ENCODE data around the gene CRACR2A. TPM values are rescaled to one million over a fixed set of nuclear protein-coding genes. Genes with fewer than 3 reads are reported as not detected.

Gene CRACR2A
- total RNA-seq, 1 experiment from 2014 or later = not detected

DNA sequence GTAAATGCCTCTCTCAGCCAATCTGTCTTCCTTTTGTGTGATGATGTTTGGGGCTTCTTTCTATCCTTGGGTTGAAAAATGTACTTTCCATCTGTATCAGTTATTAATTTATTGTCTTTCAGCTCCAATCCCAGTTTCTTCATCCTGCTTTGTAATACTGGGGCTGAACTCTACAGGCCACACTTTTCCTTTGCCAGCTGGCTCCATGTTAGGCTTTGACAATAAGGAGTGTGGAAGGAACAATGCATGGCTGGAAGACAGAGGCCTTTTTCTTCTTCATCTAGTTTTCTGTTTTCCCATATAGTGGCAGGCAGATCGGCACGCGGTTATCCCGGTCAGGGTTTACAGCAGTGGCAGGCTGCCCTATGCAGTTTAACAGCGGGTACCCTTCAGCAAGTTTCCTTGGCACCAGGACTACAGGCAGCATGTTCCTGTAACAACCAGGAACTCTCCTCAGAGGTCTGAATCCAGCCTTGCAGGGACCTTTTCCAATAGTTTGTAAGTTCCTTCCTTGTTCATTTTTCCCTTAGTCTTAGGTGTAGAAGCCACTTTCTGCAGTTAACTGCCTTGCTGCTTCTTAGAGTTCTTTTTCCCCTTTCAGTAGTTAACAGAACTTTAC, 38.5 kb upstream of the CRACR2A start:
- TF ChIP-seq EZH2 (IDR thresholded peaks at IDR 0.05; ENCODE audit: low read length, unreplicated experiment) (no peak), EZH2phosphoT487 (IDR thresholded peaks at IDR 0.05; ENCODE audit: borderline replicate concordance, low read length) (no peak)
- TF ChIP-seq, protein P1, sequence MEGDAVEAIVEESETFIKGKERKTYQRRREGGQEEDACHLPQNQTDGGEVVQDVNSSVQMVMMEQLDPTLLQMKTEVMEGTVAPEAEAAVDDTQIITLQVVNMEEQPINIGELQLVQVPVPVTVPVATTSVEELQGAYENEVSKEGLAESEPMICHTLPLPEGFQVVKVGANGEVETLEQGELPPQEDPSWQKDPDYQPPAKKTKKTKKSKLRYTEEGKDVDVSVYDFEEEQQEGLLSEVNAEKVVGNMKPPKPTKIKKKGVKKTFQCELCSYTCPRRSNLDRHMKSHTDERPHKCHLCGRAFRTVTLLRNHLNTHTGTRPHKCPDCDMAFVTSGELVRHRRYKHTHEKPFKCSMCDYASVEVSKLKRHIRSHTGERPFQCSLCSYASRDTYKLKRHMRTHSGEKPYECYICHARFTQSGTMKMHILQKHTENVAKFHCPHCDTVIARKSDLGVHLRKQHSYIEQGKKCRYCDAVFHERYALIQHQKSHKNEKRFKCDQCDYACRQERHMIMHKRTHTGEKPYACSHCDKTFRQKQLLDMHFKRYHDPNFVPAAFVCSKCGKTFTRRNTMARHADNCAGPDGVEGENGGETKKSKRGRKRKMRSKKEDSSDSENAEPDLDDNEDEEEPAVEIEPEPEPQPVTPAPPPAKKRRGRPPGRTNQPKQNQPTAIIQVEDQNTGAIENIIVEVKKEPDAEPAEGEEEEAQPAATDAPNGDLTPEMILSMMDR (conservative IDR thresholded peaks at IDR 0.05; ENCODE audit: low read depth, low read length) = no peak
- POLR2A ChIA-PET (ENCODE audit: unreplicated experiment) = no interaction called here

DNA sequence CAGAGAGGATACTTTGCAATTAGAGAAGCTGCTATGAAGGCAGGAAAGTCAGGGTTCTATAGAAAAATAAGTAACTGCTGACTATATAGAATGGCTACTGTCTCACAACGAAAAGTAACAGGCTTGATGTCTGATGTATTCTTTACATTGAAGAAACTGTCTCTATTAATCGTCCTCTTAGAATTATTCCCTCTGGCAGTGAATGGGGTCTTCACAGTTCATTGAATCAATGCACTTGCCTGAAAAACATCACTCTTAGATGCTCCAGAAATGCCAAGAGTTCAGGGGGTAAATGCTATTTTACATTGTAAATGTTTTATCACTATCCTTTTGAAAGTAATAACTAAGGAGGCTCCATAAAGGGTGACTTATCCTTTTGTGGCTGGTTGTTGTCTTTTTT, 37.7 kb upstream of the CRACR2A start:
- Histone ChIP-seq H3K4me1 (ENCODE audit: insufficient read depth, low read length) (no peaks in the 10 kb centered on the region), H3K27me3 (ENCODE audit: low read length) (peaks cover 11% of the 10 kb centered on the region; the same call in 1 of the 2 replicates), H3K36me3 (ENCODE audit: low read depth, low read length) (no peaks in the 10 kb centered on the region), H3K9ac (ENCODE audit: low read length) (no peak overlapping the region), H3K79me2 (ENCODE audit: low read length) (no peaks in the 10 kb centered on the region), H3K9me2 (replicated peaks; ENCODE audit: low read length) (no peaks in the 10 kb centered on the region), H3K4me3 (ENCODE audit: low read length) (no peak overlapping the region), H3K27ac (ENCODE audit: low read length) (no peak overlapping the region), H4K20me1 (ENCODE audit: low read length) (no peaks in the 10 kb centered on the region), H3F3A (ENCODE audit: low read length, unreplicated experiment) (no peaks in the 10 kb centered on the region), H3K4me2 (ENCODE audit: low read length) (no peak overlapping the region), H2AFZ (ENCODE audit: low read length) (no peak overlapping the region), H3K9me3 (ENCODE audit: low read length) (no peaks in the 10 kb centered on the region)
- no TSS peak for BruUV-seq (replicated peaks)
- ChIA-PET CTCF (no interaction called here), POLR2A (ENCODE audit: unreplicated experiment) (no interaction called here)
- intact Hi-C loops (cut with micrococcal nuclease) = no loop called here
- ATAC-seq (no peak), DNase-seq (no peak)
- TF ChIP-seq, protein P1 (conservative IDR thresholded peaks at IDR 0.05; ENCODE audit: low read depth, low read length) = no peak
- no peak for TF ChIP-seq EZH2phosphoT487 (IDR thresholded peaks at IDR 0.05; ENCODE audit: borderline replicate concordance, low read length)
- TF ChIP-seq EZH2 (IDR thresholded peaks at IDR 0.05; ENCODE audit: low read length, unreplicated experiment) = no peak

More for the DNA sequence above, 38.5 kb upstream of the CRACR2A start:
- no peaks in the 10 kb centered on the region for H4K20me1 ChIP-seq (ENCODE audit: low read length)
- peaks cover 11% of the 10 kb centered on the region; the same call in 1 of the 2 replicates for H3K27me3 ChIP-seq (ENCODE audit: low read length)
- no peak for DNase-seq
- no peaks in the 10 kb centered on the region for H3F3A ChIP-seq (ENCODE audit: low read length, unreplicated experiment)
- no peak overlapping the region for H2AFZ ChIP-seq (ENCODE audit: low read length)
- no peak overlapping the region for H3K9ac ChIP-seq (ENCODE audit: low read length)
- no peaks in the 10 kb centered on the region for H3K79me2 ChIP-seq (ENCODE audit: low read length)
- intact Hi-C loops (cut with micrococcal nuclease) = no loop called here
- ATAC-seq = no peak
- no peak overlapping the region for H3K4me2 ChIP-seq (ENCODE audit: low read length)
- H3K9me2 ChIP-seq (replicated peaks; ENCODE audit: low read length) = no peaks in the 10 kb centered on the region
- no peak overlapping the region for H3K4me3 ChIP-seq (ENCODE audit: low read length)
- no peaks in the 10 kb centered on the region for H3K9me3 ChIP-seq (ENCODE audit: low read length)
- no TSS peak for BruUV-seq (replicated peaks)
- CTCF ChIA-PET = no interaction called here
- H3K36me3 ChIP-seq (ENCODE audit: low read depth, low read length) = no peaks in the 10 kb centered on the region
- no peak overlapping the region for H3K27ac ChIP-seq (ENCODE audit: low read length)
- no peaks in the 10 kb centered on the region for H3K4me1 ChIP-seq (ENCODE audit: insufficient read depth, low read length)

DNA sequence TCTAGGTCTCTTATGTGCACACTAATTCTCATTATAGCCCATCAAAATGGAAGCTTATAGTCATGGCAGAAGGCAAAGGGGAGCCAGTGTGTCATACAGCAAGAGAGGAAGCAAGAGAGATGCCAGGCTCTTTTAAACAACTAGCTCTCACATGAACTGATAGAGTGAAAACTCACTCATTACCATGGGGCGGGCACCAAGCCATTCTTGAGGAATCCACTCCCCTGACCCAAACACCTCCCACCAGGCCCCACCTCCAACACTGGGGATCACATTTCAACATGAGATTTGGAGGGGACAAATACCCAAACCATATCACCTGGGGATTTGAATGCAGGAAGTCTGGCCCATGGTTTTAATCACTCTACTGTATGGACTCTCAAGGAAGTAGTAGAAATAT, 36.9 kb upstream of the CRACR2A start:
- TF ChIP-seq, protein P1 (conservative IDR thresholded peaks at IDR 0.05; ENCODE audit: low read depth, low read length) = no peak
- no peak for TF ChIP-seq EZH2phosphoT487 (IDR thresholded peaks at IDR 0.05; ENCODE audit: borderline replicate concordance, low read length)
- no peak for TF ChIP-seq EZH2 (IDR thresholded peaks at IDR 0.05; ENCODE audit: low read length, unreplicated experiment)
- Histone ChIP-seq H4K20me1 (ENCODE audit: low read length) (no peaks in the 10 kb centered on the region), H3K27me3 (ENCODE audit: low read length) (peaks cover 11% of the 10 kb centered on the region; the same call in 1 of the 2 replicates), H3K9ac (ENCODE audit: low read length) (no peak overlapping the region), H3K9me3 (ENCODE audit: low read length) (no peaks in the 10 kb centered on the region), H3K4me2 (ENCODE audit: low read length) (no peak overlapping the region), H2AFZ (ENCODE audit: low read length) (no peak overlapping the region), H3K79me2 (ENCODE audit: low read length) (no peaks in the 10 kb centered on the region), H3K4me1 (ENCODE audit: insufficient read depth, low read length) (no peaks in the 10 kb centered on the region), H3K36me3 (ENCODE audit: low read depth, low read length) (no peaks in the 10 kb centered on the region), H3F3A (ENCODE audit: low read length, unreplicated experiment) (no peaks in the 10 kb centered on the region), H3K4me3 (ENCODE audit: low read length) (no peak overlapping the region), H3K9me2 (replicated peaks; ENCODE audit: low read length) (no peaks in the 10 kb centered on the region), H3K27ac (ENCODE audit: low read length) (no peak overlapping the region)
- POLR2A ChIA-PET (ENCODE audit: unreplicated experiment) = no interaction called here
- BruUV-seq (replicated peaks) = no TSS peak
- DNase-seq (no peak), ATAC-seq (no peak)
- CTCF ChIA-PET = no interaction called here
- intact Hi-C loops (cut with micrococcal nuclease) = no loop called here
